ENCODE measurements around the gene H6PD.
A peak's percentile ranks its signal among the peaks of the same experiment; 100 is the strongest.

Gene H6PD

GRCh38 chr1:9234223-9235095 lies at the start of gene H6PD:
H6PD (plus strand) TSS chr1:9234774; CDS start chr1:9244935, 10,161 bp downstream.
- DNase-seq (ENCODE audit: low read depth), result peak; percentile 60

GRCh38 chr1:9186082-9186859 lies 48.3 kb upstream of the H6PD start:
- DNase-seq (ENCODE audit: low read depth), result no peak

GRCh38 chr1:9187004-9187403 lies 47.6 kb upstream of the H6PD start:
- DNase-seq (ENCODE audit: low read depth), result no peak

GRCh38 chr1:9190234-9190633 lies 44.3 kb upstream of the H6PD start:
- DNase-seq (ENCODE audit: low read depth), result no peak

GRCh38 chr1:9191231-9191630 lies 43.3 kb upstream of the H6PD start:
- DNase-seq (ENCODE audit: low read depth), result no peak

GRCh38 chr1:9192578-9193232 lies 41.9 kb upstream of the H6PD start:
- no peak for DNase-seq (ENCODE audit: low read depth)

- DNase-seq (ENCODE audit: low read depth), result no peak
These were observed 41.3 kb upstream of the H6PD start for GRCh38 chr1:9193233-9193625.

GRCh38 chr1:9194024-9194423 lies 40.5 kb upstream of the H6PD start:
- DNase-seq (ENCODE audit: low read depth), result no peak

- no peak for DNase-seq (ENCODE audit: low read depth)
These were observed 38.9 kb upstream of the H6PD start for GRCh38 chr1:9195651-9196050.

GRCh38 chr1:9196129-9197040 lies 38.2 kb upstream of the H6PD start:
- DNase-seq (ENCODE audit: low read depth), result peak; percentile 42

GRCh38 chr1:9197186-9198099 lies 37.1 kb upstream of the H6PD start:
- no peak for DNase-seq (ENCODE audit: low read depth)

GRCh38 chr1:9198538-9199361 lies 35.8 kb upstream of the H6PD start:
- DNase-seq (ENCODE audit: low read depth), result no peak

- no peak for DNase-seq (ENCODE audit: low read depth)
These were observed 34.1 kb upstream of the H6PD start for GRCh38 chr1:9200441-9200840.

GRCh38 chr1:9201401-9202239 lies 33.0 kb upstream of the H6PD start:
- DNase-seq (ENCODE audit: low read depth), result no peak

- no peak for DNase-seq (ENCODE audit: low read depth)
These were observed 32.2 kb upstream of the H6PD start for GRCh38 chr1:9202240-9202870.

- DNase-seq (ENCODE audit: low read depth), result no peak
These were observed 31.0 kb upstream of the H6PD start for GRCh38 chr1:9203511-9203982.

GRCh38 chr1:9204156-9204720 lies 30.3 kb upstream of the H6PD start:
- DNase-seq (ENCODE audit: low read depth), result no peak

GRCh38 chr1:9207086-9207485 lies 27.5 kb upstream of the H6PD start:
- DNase-seq (ENCODE audit: low read depth), result no peak

Data from stimulated activated CD8-positive, alpha-beta memory T cell treated with anti-CD3 and anti-CD28 coated beads, Interleukin-4, amount 100 ng/mL, for 24 hours (primary cell).